Neural progenitor cell (in vitro differentiated cells): Measurements from ENCODE around the gene PCSK2. TPM values are rescaled to one million over a fixed set of nuclear protein-coding genes. Genes with fewer than 3 reads are reported as not detected.

Experiments used
- DNase-seq: peaks from one replicate; pipeline ENCODE4 v3.0.0-alpha.2; 2016; ENCODE audit warnings: low spot score
- H2AFZ ChIP-seq: fragments of 200-600 bp; sonication (generic); replicated peaks from 2 replicates; pipeline ENCODE4 v1.6.1; 2016; ENCODE audit warnings: antibody characterized with exemption
- H3F3A ChIP-seq: fragments of 200-600 bp; sonication (generic); 2 replicates; pipeline ENCODE4 v1.6.1; 2016; ENCODE audit warnings: antibody characterized with exemption, low read depth
- H3K27ac ChIP-seq: fragments of 200-600 bp; sonication (generic); 2 replicates; pipeline ENCODE4 v1.5.1; 2016; ENCODE audit warnings: mild to moderate bottlenecking
- H3K27me3 ChIP-seq: fragments of 200-600 bp; sonication (generic); 2 replicates; pipeline ENCODE4 v1.6.1; 2016; ENCODE audit warnings: mild to moderate bottlenecking, moderate library complexity
- H3K36me3 ChIP-seq: fragments of 200-600 bp; sonication (generic); 2 replicates; pipeline ENCODE4 v1.5.1; 2016
- H3K4me1 ChIP-seq: fragments of 200-600 bp; sonication (generic); 2 replicates; pipeline ENCODE4 v1.6.1; 2016; ENCODE audit warnings: mixed run types
- H3K4me2 ChIP-seq: fragments of 200-600 bp; sonication (generic); 2 replicates; pipeline ENCODE4 v1.6.1; 2016
- H3K4me3 ChIP-seq: fragments of 200-600 bp; sonication (generic); 2 replicates; pipeline ENCODE4 v1.5.1; 2016
- H3K79me2 ChIP-seq: fragments of 200-600 bp; sonication (generic); 2 replicates; pipeline ENCODE4 v1.6.1; 2016; ENCODE audit warnings: low read depth
- H3K9ac ChIP-seq: fragments of 200-600 bp; sonication (generic); 2 replicates; pipeline ENCODE4 v1.6.1; 2016
- H3K9me3 ChIP-seq: fragments of 200-600 bp; sonication (generic); 2 replicates; pipeline ENCODE4 v1.5.1; 2016; ENCODE audit warnings: low read depth
- H4K20me1 ChIP-seq: fragments of 200-600 bp; sonication (generic); 2 replicates; pipeline ENCODE4 v1.6.1; 2016; ENCODE audit warnings: low read depth
- H3K27ac Mint-ChIP-seq: 3 replicates; pipeline ENCODE4 v1.8.0; 2021; ENCODE audit warnings: mixed read lengths
- H3K27me3 Mint-ChIP-seq: 2 replicates; pipeline ENCODE4 v1.8.0; 2022; ENCODE audit warnings: low read depth, mild to moderate bottlenecking, inconsistent platforms, moderate library complexity, mixed read lengths; ENCODE audit not compliant: insufficient read depth
- H3K36me3 Mint-ChIP-seq: 3 replicates; pipeline ENCODE4 v1.8.0; 2021; ENCODE audit warnings: mixed read lengths
- H3K4me1 Mint-ChIP-seq: 3 replicates; pipeline ENCODE4 v1.8.0; 2021; ENCODE audit warnings: mixed read lengths
- H3K4me3 Mint-ChIP-seq: 3 replicates; pipeline ENCODE4 v1.8.0; 2021; ENCODE audit warnings: mild to moderate bottlenecking, moderate library complexity, mixed read lengths
- H3K9me3 Mint-ChIP-seq: 3 replicates; pipeline ENCODE4 v1.8.0; 2020; ENCODE audit warnings: mixed read lengths
- CTCF ChIP-seq: fragments of 200-600 bp; sonication (generic); IDR thresholded peaks from 2 replicates; pipeline ENCODE4 v1.5.1; 2017; ENCODE audit warnings: antibody characterized with exemption, mild to moderate bottlenecking
- EZH2 ChIP-seq: fragments of 200-600 bp; sonication (generic); IDR thresholded peaks from 2 replicates; pipeline ENCODE4 v1.6.1; 2017; ENCODE audit warnings: antibody characterized with exemption, mild to moderate bottlenecking, moderate library complexity
- EZH2phosphoT487 ChIP-seq: fragments of 200-600 bp; sonication (generic); IDR thresholded peaks from 2 replicates; pipeline ENCODE4 v1.6.1; 2017; ENCODE audit warnings: antibody characterized with exemption
- total RNA-seq: library from RNA; depleted of rRNA; stranded (reverse); fragments of >200 nt; gene quantifications from 2 replicates; pipeline ENCODE4 v1.2.3, GENCODE V29; 2015; ENCODE audit warnings: low replicate concordance

PCSK2 gene
- total RNA-seq, 1 donor from 2014 or later: 0.07 TPM

GRCh38 chr20:17421493-17421892, 194.7 kb downstream of the PCSK2 start:
- no peak for TF ChIP-seq EZH2
- no peak for TF ChIP-seq EZH2phosphoT487
- no peak for TF ChIP-seq CTCF
- H3K27ac Mint-ChIP-seq: no peak overlapping the region
- Histone ChIP-seq H3K4me2 (no peak overlapping the region), H2AFZ (no peak overlapping the region), H3K9me3 (no peaks in the 10 kb centered on the region), H4K20me1 (no peaks in the 10 kb centered on the region), H3K4me3 (no peak overlapping the region), H3K36me3 (no peaks in the 10 kb centered on the region), H3K79me2 (no peaks in the 10 kb centered on the region), H3K9ac (no peak overlapping the region), H3K4me1 (no peaks in the 10 kb centered on the region), H3K27me3 (no peaks in the 10 kb centered on the region), H3K27ac (no peak overlapping the region), H3F3A (no peaks in the 10 kb centered on the region)
- DNase-seq: no peak
- H3K4me3 Mint-ChIP-seq: no peak overlapping the region
- peaks cover 2% of the 10 kb centered on the region for H3K27me3 Mint-ChIP-seq
- no peaks in the 10 kb centered on the region for H3K4me1 Mint-ChIP-seq
- no peaks in the 10 kb centered on the region for H3K9me3 Mint-ChIP-seq
- no peaks in the 10 kb centered on the region for H3K36me3 Mint-ChIP-seq

- H3K4me1 Mint-ChIP-seq: no peaks in the 10 kb centered on the region
- H3K4me3 Mint-ChIP-seq: no peak overlapping the region
- H3K9ac ChIP-seq: no peak overlapping the region
- H3K9me3 Mint-ChIP-seq: no peaks in the 10 kb centered on the region
- H3K4me1 ChIP-seq: no peaks in the 10 kb centered on the region
- DNase-seq: no peak
- H3F3A ChIP-seq: no peaks in the 10 kb centered on the region
- H2AFZ ChIP-seq: no peak overlapping the region
- no peaks in the 10 kb centered on the region for H4K20me1 ChIP-seq
- H3K27ac Mint-ChIP-seq: no peak overlapping the region
- no peaks in the 10 kb centered on the region for H3K9me3 ChIP-seq
- no peaks in the 10 kb centered on the region for H3K27me3 ChIP-seq
- H3K79me2 ChIP-seq: no peaks in the 10 kb centered on the region
- no peaks in the 10 kb centered on the region for H3K36me3 Mint-ChIP-seq
- no peak overlapping the region for H3K27ac ChIP-seq
- H3K4me2 ChIP-seq: no peak overlapping the region
- TF ChIP-seq EZH2phosphoT487 (no peak), EZH2 (no peak), CTCF (no peak)
- peaks cover 4% of the 10 kb centered on the region for H3K27me3 Mint-ChIP-seq
- H3K36me3 ChIP-seq: no peaks in the 10 kb centered on the region
- no peak overlapping the region for H3K4me3 ChIP-seq
These were observed 196.9 kb downstream of the PCSK2 start for GRCh38 chr20:17423782-17424181.

- no peaks in the 10 kb centered on the region for H3K36me3 Mint-ChIP-seq
- no peak overlapping the region for H3K4me2 ChIP-seq
- DNase-seq: no peak
- no peaks in the 10 kb centered on the region for H3K9me3 Mint-ChIP-seq
- H2AFZ ChIP-seq: no peak overlapping the region
- no peak overlapping the region for H3K4me3 ChIP-seq
- H3K27me3 ChIP-seq: no peaks in the 10 kb centered on the region
- no peak overlapping the region for H3K9ac ChIP-seq
- H3K4me1 Mint-ChIP-seq: no peaks in the 10 kb centered on the region
- no peaks in the 10 kb centered on the region for H3K79me2 ChIP-seq
- no peaks in the 10 kb centered on the region for H3K9me3 ChIP-seq
- no peaks in the 10 kb centered on the region for H3F3A ChIP-seq
- no peaks in the 10 kb centered on the region for H3K36me3 ChIP-seq
- no peak overlapping the region for H3K27ac Mint-ChIP-seq
- no peaks in the 10 kb centered on the region for H4K20me1 ChIP-seq
- TF ChIP-seq EZH2 (no peak), CTCF (no peak), EZH2phosphoT487 (no peak)
- peaks cover 14% of the 10 kb centered on the region for H3K4me1 ChIP-seq
- H3K4me3 Mint-ChIP-seq: no peak overlapping the region
- H3K27ac ChIP-seq: no peak overlapping the region
- peaks cover 2% of the 10 kb centered on the region for H3K27me3 Mint-ChIP-seq
These were observed 200.8 kb downstream of the PCSK2 start for GRCh38 chr20:17427638-17428037.
